ENCODE results near the gene CAMTA1. TPM values are rescaled to one million over a fixed set of nuclear protein-coding genes. Genes with fewer than 3 reads are reported as not detected.

The CAMTA1 gene
- total RNA-seq, 4 donors from 2014 or later: 57.4 to 88.3 (median 62.1) TPM

DNA sequence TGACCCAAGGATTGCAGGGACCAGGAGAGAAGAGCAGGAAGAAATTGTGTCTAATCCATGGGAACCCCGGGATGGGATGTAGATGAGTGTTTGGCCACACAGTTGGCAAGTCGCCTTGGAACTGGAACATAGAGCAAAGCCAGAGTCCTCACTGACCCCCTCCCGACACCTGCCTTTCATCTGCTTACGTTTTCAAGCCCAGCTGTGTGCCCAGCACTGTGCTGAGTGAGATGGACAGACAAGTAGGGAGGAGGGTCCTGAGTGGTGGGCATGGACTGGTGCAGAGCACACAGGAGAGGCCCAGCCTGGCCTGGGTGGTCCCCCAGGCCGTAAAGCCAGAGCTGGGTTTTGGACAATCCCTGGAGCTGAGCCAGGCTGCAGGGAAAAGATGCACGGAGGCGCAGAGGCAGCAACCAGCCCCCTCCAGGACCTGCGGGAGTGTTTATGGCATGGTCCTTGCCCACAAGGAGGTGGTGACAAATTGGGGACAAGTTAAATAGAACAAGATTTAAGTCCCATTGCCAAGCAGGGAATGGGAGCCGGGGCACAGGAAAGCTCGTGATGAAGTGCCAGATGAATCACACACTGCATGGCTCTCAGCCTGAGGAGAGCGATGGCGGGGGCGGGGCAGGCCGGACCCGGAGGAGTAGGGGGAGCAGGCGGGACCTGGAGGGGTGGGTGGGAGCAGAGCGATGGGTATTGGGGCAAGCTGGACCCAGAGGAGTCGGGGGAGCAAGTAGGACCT lies 828.0 kb downstream of the CAMTA1 start:
- no peak for TF ChIP-seq POLR2A (IDR thresholded peaks at IDR 0.05)
- TF ChIP-seq, protein P1, sequence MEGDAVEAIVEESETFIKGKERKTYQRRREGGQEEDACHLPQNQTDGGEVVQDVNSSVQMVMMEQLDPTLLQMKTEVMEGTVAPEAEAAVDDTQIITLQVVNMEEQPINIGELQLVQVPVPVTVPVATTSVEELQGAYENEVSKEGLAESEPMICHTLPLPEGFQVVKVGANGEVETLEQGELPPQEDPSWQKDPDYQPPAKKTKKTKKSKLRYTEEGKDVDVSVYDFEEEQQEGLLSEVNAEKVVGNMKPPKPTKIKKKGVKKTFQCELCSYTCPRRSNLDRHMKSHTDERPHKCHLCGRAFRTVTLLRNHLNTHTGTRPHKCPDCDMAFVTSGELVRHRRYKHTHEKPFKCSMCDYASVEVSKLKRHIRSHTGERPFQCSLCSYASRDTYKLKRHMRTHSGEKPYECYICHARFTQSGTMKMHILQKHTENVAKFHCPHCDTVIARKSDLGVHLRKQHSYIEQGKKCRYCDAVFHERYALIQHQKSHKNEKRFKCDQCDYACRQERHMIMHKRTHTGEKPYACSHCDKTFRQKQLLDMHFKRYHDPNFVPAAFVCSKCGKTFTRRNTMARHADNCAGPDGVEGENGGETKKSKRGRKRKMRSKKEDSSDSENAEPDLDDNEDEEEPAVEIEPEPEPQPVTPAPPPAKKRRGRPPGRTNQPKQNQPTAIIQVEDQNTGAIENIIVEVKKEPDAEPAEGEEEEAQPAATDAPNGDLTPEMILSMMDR (IDR thresholded peaks at IDR 0.05): no peak
- H3K27me3 ChIP-seq: no peaks in the 10 kb centered on the region

DNA sequence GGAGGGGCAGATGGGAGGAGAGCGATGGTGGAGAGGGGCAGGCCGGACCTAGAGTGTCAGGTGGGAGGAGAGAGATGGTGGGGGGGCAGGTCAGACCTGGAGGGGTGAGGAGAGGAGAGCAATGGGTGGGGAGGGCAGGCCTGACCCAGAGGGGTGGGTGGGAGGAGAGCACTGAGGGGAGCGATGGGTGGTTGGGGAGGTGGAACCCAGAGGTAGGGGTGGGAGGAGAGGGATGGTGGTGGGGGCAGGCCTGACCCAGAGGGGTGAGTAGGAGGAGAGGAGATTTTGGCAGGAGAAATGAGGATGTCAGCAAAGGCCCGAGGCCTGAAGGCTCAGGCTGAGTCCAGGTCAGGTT lies 828.6 kb downstream of the CAMTA1 start:
- Histone ChIP-seq H3K36me3 (no peaks in the 10 kb centered on the region), H3K9me3 (no peaks in the 10 kb centered on the region), H3K27me3 (no peaks in the 10 kb centered on the region), H3K4me1 (no peaks in the 10 kb centered on the region), H3K4me3 (no peak overlapping the region), H3K27ac (no peak overlapping the region)
- no peak for DNase-seq
- TF ChIP-seq, protein P1 (IDR thresholded peaks at IDR 0.05): no peak
- no peak for TF ChIP-seq POLR2A (IDR thresholded peaks at IDR 0.05)

More for the DNA sequence above, 828.0 kb downstream of the CAMTA1 start:
- Histone ChIP-seq H3K9me3 (no peaks in the 10 kb centered on the region), H3K4me3 (no peak overlapping the region), H3K36me3 (no peaks in the 10 kb centered on the region), H3K4me1 (no peaks in the 10 kb centered on the region), H3K27ac (no peak overlapping the region)
- no peak for DNase-seq

GRCh38 chr1:7614576-7615074 lies 829.4 kb downstream of the CAMTA1 start:
- H3K4me1 ChIP-seq: no peaks in the 10 kb centered on the region
- DNase-seq: no peak
- no peaks in the 10 kb centered on the region for H3K9me3 ChIP-seq
- H3K4me3 ChIP-seq: no peak overlapping the region
- H3K36me3 ChIP-seq: no peaks in the 10 kb centered on the region
- no peak for TF ChIP-seq POLR2A (IDR thresholded peaks at IDR 0.05)
- no peaks in the 10 kb centered on the region for H3K27me3 ChIP-seq
- no peak overlapping the region for H3K27ac ChIP-seq

GRCh38 chr1:7615138-7615537 lies 829.9 kb downstream of the CAMTA1 start:
- DNase-seq: no peak
- Histone ChIP-seq H3K9me3 (no peaks in the 10 kb centered on the region), H3K27me3 (no peaks in the 10 kb centered on the region), H3K4me1 (no peaks in the 10 kb centered on the region), H3K36me3 (no peaks in the 10 kb centered on the region), H3K27ac (no peak overlapping the region), H3K4me3 (no peak overlapping the region)
- no peak for TF ChIP-seq POLR2A (IDR thresholded peaks at IDR 0.05)
- TF ChIP-seq, protein P1 (IDR thresholded peaks at IDR 0.05): no peak

DNA sequence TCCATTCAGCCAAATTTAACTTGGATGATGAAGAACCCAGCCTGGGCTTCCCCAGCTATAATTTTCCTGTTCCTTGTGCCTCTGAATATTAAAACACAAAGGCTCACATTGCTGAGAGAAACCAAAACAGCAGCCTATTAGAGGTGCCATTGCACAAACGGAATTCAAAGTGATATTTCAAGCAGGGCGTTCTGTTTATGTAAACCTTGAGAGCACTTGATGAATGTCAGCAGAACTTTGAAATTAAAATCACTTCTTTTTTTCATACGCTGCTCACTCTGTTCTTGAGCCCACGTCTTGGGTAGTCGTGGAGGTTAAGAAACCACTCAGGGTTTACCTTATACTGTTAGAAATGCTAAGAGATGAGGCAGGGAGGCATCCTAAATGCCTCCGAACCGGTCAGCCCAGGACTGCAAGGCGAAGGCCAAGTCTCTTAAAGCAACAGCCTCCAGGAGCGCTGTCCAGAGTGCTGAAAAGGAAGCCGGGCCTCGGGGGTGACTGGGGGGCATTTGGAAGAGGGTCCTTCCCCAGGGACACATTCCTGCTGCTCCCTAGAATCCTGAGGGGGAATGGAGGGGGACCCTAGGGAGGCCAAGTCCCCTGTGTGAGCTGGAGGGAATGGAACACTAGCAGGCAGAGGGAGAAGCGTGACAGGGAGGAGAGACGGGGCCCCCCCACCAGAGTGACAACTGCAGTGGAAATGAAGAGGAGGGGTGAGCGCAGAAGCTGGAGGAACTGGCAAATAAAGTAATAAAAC lies 831.0 kb downstream of the CAMTA1 start:
- H3K4me1 ChIP-seq: no peaks in the 10 kb centered on the region
- DNase-seq: no peak
- no peaks in the 10 kb centered on the region for H3K27me3 ChIP-seq
- no peak overlapping the region for H3K27ac ChIP-seq
- no peaks in the 10 kb centered on the region for H3K36me3 ChIP-seq
- H3K9me3 ChIP-seq: no peaks in the 10 kb centered on the region
- TF ChIP-seq, protein P1 (IDR thresholded peaks at IDR 0.05): no peak
- TF ChIP-seq POLR2A (IDR thresholded peaks at IDR 0.05): no peak
- H3K4me3 ChIP-seq: no peak overlapping the region

GRCh38 chr1:7616953-7617352 lies 831.7 kb downstream of the CAMTA1 start:
- H3K4me3 ChIP-seq: no peak overlapping the region
- DNase-seq: no peak

More at GRCh38 chr1:7616953-7617352, 831.7 kb downstream of the CAMTA1 start:
- H3K36me3 ChIP-seq: no peaks in the 10 kb centered on the region
- no peaks in the 10 kb centered on the region for H3K9me3 ChIP-seq
- no peaks in the 10 kb centered on the region for H3K27me3 ChIP-seq
- no peak for TF ChIP-seq POLR2A (IDR thresholded peaks at IDR 0.05)
- TF ChIP-seq, protein P1 (IDR thresholded peaks at IDR 0.05): no peak
- no peaks in the 10 kb centered on the region for H3K4me1 ChIP-seq
- H3K27ac ChIP-seq: no peak overlapping the region
